Measurements from ENCODE around the gene NEK11. TPM values are rescaled to one million over a fixed set of nuclear protein-coding genes. Genes with fewer than 3 reads are reported as not detected.
"Not testable (repeated sequence)": the region's sequence is repeated elsewhere in the genome, so short reads cannot be mapped to it uniquely, and the experiment has no call there.

Gene NEK11
- total RNA-seq, 1 experiment from 2014 or later, result 13.2 TPM

- Histone ChIP-seq H3K4me3 (no peak overlapping the region), H2AFZ (no peak overlapping the region), H3K79me2 (ENCODE audit: low read depth) (no peaks in the 10 kb centered on the region), H3K4me2 (no peak overlapping the region), H4K20me1 (ENCODE audit: insufficient read depth) (no peaks in the 10 kb centered on the region), H3K9me2 (ENCODE audit: insufficient read depth) (no peaks in the 10 kb centered on the region), H3F3A (ENCODE audit: insufficient read depth, low read depth) (no peaks in the 10 kb centered on the region), H3K9me3 (ENCODE audit: insufficient read depth, low read depth) (no peaks in the 10 kb centered on the region; the same call in 1 of the 2 replicates), H3K27me3 (ENCODE audit: insufficient read depth, low read depth) (no peaks in the 10 kb centered on the region), H3K36me3 (ENCODE audit: low read depth) (no peaks in the 10 kb centered on the region), H3K4me1 (replicated peaks; ENCODE audit: insufficient read depth) (no peaks in the 10 kb centered on the region), H3K27ac (no peak overlapping the region)
- no TSS peak for BruUV-seq (replicated peaks)
- CTCF ChIA-PET, result no interaction called here
- POLR2A ChIA-PET (ENCODE audit: unreplicated experiment), result no interaction called here
- TF ChIP-seq EZH2 (IDR thresholded peaks at IDR 0.05; ENCODE audit: low read depth) (no peak), CTCF (conservative IDR thresholded peaks at IDR 0.05) (no peak)
- intact Hi-C loops (cut with micrococcal nuclease; ENCODE audit: unreplicated experiment), result no loop called here
- DNase-seq, result no peak
Measured at GRCh38 chr3:131329774-131330173, 303.1 kb downstream of the NEK11 start.

GRCh38 chr3:131331456-131332085, 304.9 kb downstream of the NEK11 start:
- BruUV-seq (replicated peaks); H2AFZ ChIP-seq; H3K4me3 ChIP-seq; CTCF ChIA-PET; H3K9me3 ChIP-seq (ENCODE audit: insufficient read depth, low read depth); DNase-seq; POLR2A ChIA-PET (ENCODE audit: unreplicated experiment); H3K79me2 ChIP-seq (ENCODE audit: low read depth); H3K4me1 ChIP-seq (replicated peaks; ENCODE audit: insufficient read depth); H3K27me3 ChIP-seq (ENCODE audit: insufficient read depth, low read depth); H3F3A ChIP-seq (ENCODE audit: insufficient read depth, low read depth); H4K20me1 ChIP-seq (ENCODE audit: insufficient read depth); H3K9me2 ChIP-seq (ENCODE audit: insufficient read depth); H3K36me3 ChIP-seq (ENCODE audit: low read depth); intact Hi-C loops (cut with micrococcal nuclease; ENCODE audit: unreplicated experiment); H3K27ac ChIP-seq; H3K4me2 ChIP-seq: not testable (repeated sequence)

GRCh38 chr3:131338948-131339640, 312.4 kb downstream of the NEK11 start:
- DNase-seq, result no peak
- Histone ChIP-seq H3K27ac (no peak overlapping the region), H3K4me2 (no peak overlapping the region), H2AFZ (no peak overlapping the region), H3K9me3 (ENCODE audit: insufficient read depth, low read depth) (no peaks in the 10 kb centered on the region; the same call in 1 of the 2 replicates), H3K4me3 (no peak overlapping the region), H3K79me2 (ENCODE audit: low read depth) (no peaks in the 10 kb centered on the region), H4K20me1 (ENCODE audit: insufficient read depth) (no peaks in the 10 kb centered on the region), H3K36me3 (ENCODE audit: low read depth) (no peaks in the 10 kb centered on the region), H3F3A (ENCODE audit: insufficient read depth, low read depth) (no peaks in the 10 kb centered on the region), H3K27me3 (ENCODE audit: insufficient read depth, low read depth) (no peaks in the 10 kb centered on the region), H3K9me2 (ENCODE audit: insufficient read depth) (no peaks in the 10 kb centered on the region), H3K4me1 (replicated peaks; ENCODE audit: insufficient read depth) (no peaks in the 10 kb centered on the region)
- BruUV-seq (replicated peaks), result no TSS peak
- ChIA-PET CTCF (no interaction called here), POLR2A (ENCODE audit: unreplicated experiment) (no interaction called here)
- no peak for TF ChIP-seq CTCF (conservative IDR thresholded peaks at IDR 0.05)
- TF ChIP-seq EZH2 (IDR thresholded peaks at IDR 0.05; ENCODE audit: low read depth), result no peak
- intact Hi-C loops (cut with micrococcal nuclease; ENCODE audit: unreplicated experiment), result no loop called here

Data from PC-9 (cell line).